NCI-H460 (cell line): Measurements from ENCODE around the gene LRPPRC. TPM values are rescaled to one million over a fixed set of nuclear protein-coding genes. Genes with fewer than 3 reads are reported as not detected.

Experiments used
- DNase-seq: peaks from one replicate; pipeline ENCODE4 v3.0.0-alpha.2; 2016; ENCODE audit warnings: low read depth; ENCODE audit errors: extremely low read depth
- total RNA-seq: library from RNA; depleted of rRNA; stranded (reverse); fragments of >200 nt; shearing (Covaris generic); gene quantifications from 2 replicates; pipeline ENCODE4 v1.2.3, GENCODE V29; 2014

LRPPRC gene
- total RNA-seq, 1 experiment from 2014 or later: 150 TPM

DNA sequence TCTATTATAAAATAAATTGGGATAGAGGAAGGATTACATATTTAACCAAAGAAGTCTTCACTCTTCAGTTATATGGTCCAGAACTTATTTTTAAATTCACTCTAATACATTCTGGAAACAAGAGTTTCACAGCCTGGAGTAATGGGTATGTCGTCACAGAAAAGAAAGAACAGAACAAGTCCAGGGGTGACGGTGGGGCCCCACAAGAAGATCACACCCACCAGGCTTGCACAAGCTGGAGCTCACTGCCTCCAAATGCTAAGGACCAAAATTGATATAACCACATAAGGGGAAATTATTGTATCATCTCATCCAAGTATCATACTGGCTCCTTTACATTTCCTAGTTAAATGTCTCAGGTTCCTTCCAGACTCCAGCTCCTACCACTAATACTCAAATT lies 11.3 kb downstream of the LRPPRC start:
- no peak for DNase-seq

- no peak for DNase-seq
Observed at GRCh38 chr2:43980902-43981301, 14.9 kb downstream of the LRPPRC start.

DNA sequence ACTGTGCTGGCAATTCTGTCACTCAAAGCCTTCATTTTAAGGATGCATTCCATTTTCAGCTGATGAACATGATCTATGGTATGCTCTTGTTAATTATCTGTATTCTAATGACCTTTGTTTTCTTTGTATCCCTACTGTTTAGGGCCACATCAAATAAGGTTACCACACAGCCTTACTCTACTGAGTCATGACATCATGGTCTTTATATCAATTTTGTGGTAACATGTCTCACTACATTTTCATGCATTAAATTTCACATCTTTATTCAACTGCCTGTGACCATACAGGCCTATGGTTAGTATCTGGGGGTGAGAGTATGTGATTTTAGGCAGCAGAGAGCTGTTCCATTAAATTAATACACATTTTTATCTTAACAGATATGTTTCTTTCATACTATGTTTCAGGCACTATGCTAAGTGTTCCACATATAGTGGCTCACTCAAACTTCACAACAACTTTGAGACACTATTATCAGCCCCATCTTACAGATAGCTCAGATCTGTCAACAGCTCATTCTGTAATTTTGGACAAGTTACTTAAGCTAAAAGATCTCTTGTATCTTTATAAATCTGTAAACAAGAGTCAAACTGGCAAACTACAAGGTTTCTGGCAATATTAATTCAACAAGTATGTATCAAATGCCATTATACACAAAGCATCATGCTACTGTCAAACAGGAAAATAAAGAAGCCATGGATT lies 18.0 kb downstream of the LRPPRC start:
- no peak for DNase-seq

GRCh38 chr2:43960921-43961320 lies 34.9 kb downstream of the LRPPRC start:
- DNase-seq: no peak

- DNase-seq: no peak
Observed at GRCh38 chr2:43958397-43959275, 37.2 kb downstream of the LRPPRC start.

GRCh38 chr2:43950383-43951008 lies 45.3 kb downstream of the LRPPRC start:
- DNase-seq: peak; percentile 59

DNA sequence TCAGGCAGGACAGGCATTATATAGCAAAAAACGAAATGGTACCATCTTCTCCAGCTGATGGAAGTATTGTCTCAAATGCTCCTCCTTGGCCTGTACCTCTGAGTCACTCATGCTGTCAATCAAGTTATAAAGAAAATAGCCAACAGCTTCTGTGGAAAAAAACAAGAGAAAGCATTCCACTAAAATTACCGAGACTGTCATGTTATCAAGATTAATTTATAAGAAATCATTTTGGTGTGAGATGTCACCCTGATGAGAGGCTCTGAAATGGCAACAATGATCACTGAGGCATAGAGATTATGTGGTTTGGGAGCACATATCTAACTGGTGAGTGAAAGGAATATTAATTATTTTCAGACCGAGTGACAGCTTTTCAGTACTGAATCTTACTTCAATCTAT lies 47.4 kb downstream of the LRPPRC start:
- DNase-seq: no peak

GRCh38 chr2:43946685-43947084 lies 49.1 kb downstream of the LRPPRC start:
- no peak for DNase-seq

GRCh38 chr2:43945439-43945838 lies 50.4 kb downstream of the LRPPRC start:
- no peak for DNase-seq

GRCh38 chr2:43944915-43945314 lies 50.9 kb downstream of the LRPPRC start:
- no peak for DNase-seq

DNA sequence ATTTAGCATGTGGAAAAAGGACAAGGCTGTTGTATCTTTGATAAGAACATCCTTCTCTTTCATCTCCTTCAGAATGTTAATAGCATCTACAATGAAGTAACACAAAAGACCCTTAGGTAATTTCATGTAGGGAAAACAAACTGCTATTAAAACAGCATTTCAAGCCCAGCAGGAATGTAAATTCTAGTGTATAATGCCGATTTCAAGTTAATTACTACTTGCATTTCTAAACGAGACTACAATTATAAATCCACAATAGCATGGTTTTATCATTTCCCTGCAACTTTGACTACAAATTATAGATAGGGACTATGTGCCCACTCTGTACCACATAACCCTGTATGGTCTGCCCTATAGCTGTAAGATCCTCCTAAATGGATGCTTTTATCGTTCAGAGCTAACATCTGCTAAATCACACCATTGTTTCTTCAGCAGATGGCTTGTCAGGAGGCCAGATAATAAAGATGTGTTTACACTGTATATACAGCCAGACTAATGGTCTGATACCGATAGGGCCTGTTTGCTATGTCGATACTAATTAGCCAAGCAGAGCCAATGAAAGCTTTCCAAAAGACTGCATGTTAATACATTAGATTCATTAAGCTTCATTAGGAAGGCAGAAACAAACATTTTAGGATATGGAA lies 51.9 kb downstream of the LRPPRC start:
- DNase-seq: no peak

DNA sequence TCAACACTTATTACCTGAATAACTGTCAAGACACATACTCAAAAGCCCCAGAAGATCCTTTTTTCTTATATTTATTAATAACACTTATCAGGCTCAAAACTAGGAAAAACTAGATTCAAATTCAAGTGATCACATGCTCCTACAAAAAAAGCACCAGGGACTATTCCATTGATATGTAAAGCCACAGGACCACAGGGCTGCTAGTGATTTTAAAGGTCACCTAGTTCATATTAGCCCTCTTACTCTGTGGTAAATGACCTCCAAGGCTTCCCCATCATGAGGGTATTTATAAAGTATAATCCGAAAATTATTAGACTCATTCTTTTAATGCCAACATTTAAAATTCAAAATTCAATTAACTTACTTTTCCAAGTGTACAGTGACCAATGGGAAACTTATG lies 52.5 kb downstream of the LRPPRC start:
- DNase-seq: no peak

- no peak for DNase-seq
Observed at GRCh38 chr2:43942881-43943280, 52.9 kb downstream of the LRPPRC start.

- DNase-seq: no peak
Observed at GRCh38 chr2:43941966-43942365, 53.8 kb downstream of the LRPPRC start.

DNA sequence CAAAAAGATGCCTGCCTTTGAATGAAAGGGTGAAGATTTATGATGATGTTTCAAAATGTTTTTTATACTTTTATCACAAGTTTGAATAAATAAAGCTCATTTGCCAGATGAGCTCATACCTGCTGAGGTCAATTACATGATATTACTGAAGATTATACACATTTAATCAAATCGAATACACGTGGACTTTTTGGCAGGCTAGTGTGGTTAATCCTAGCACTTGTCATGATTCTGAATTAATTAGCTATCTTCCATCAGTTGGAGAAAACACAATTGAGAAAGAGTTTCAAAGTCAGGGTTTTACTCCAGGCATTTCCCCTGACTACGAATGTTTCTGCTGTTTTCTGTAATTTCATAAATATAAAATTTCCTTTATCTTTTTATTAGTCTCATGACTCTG lies 54.4 kb downstream of the LRPPRC start:
- DNase-seq: no peak

- DNase-seq: no peak
Observed at GRCh38 chr2:43939695-43940256, 56.0 kb downstream of the LRPPRC start.

DNA sequence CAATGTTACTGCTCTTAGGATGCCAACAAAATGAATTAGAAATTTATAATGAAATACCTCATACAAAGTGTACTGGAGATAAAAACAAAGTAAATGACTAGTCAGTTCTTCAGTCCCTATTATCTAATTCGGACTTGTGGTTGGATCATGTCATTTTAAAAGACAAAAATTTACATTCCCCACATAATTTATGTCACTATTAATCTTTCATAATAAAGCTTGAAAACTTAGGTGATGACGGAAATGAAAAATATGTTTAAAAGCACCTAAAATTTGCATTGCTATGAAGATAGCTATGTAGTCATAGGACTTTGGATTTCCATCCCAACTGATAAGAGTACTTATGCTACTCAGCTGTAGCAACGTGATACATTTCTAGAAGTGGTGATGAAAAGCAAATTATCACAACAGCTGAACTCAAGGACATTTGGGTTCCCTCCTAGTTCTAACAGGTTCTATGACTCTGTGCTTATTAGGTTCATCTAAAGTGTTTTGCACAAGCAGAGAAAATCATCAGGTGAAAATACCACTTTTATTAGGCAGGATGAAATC lies 58.4 kb downstream of the LRPPRC start:
- DNase-seq: no peak

- no peak for DNase-seq
Observed at GRCh38 chr2:43934567-43934966, 61.2 kb downstream of the LRPPRC start.

DNA sequence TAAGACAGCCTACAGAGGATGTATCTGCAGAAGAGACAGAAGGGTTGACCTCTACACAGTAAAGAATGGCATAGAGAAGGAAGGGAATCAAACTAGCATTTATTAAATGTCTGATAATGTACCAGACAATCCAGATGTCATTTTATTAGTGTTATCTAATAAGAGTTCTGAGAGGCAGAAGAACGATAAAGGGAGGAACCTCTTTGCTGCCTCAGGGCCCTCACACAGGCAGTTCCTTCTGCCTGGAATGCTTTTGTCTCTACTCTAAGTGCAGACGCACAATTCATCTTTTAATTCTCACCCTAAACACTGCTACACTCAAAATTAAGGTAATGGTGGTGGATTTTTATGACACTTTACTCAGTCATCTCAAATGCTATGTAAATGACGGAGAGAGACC lies 64.5 kb downstream of the LRPPRC start:
- DNase-seq: no peak

DNA sequence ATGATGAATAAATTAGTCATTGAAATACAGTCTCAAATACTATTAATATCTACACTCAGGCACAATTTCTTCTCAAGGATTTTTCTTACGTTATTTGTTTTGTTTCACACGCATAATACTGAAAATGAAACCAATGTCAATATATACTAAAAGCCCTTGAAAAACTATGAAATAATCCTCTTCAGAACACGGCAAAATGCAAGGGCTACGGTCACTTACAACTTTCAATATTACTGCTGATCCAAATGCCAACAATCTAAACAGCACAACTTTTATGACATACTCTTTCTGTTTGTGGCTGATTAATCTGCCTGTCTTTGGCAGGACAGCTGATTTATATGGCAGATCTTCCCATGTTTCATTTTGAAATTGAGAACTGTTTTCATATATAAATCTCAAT lies 68.3 kb downstream of the LRPPRC start:
- no peak for DNase-seq

- no peak for DNase-seq
Observed at GRCh38 chr2:43925431-43925830, 70.4 kb downstream of the LRPPRC start.
